Colonic mucosa (tissue), 4 donors: ENCODE results near the gene RAB11FIP5. TPM values are rescaled to one million over a fixed set of nuclear protein-coding genes. Genes with fewer than 3 reads are reported as not detected.

ENCODE experiments used
- DNase-seq: peaks from one replicate; pipeline ENCODE4 v3.0.0-alpha.2; 2020
- H3K27ac ChIP-seq: fragments of 200-600 bp; one replicate; pipeline ENCODE4 v1.8.0; 2021
- H3K27me3 ChIP-seq: fragments of 200-600 bp; one replicate; pipeline ENCODE4 v1.8.0; 2021
- H3K36me3 ChIP-seq: fragments of 200-600 bp; one replicate; pipeline ENCODE4 v1.8.0; 2021
- H3K4me1 ChIP-seq: fragments of 200-600 bp; one replicate; pipeline ENCODE4 v1.8.0; 2021; ENCODE audit warnings: mild to moderate bottlenecking
- H3K4me3 ChIP-seq: fragments of 200-600 bp; one replicate; pipeline ENCODE4 v1.8.0; 2021
- H3K9ac ChIP-seq, 2 donors: one replicate each; pipeline ENCODE4 v1.7.0; 2013; ENCODE audit warnings: control low read depth in 2 of 2, low read depth in 2 of 2, low read length in 2 of 2
- H3K9me3 ChIP-seq: fragments of 200-600 bp; one replicate; pipeline ENCODE4 v1.8.0; 2021
- intact Hi-C: fragments of 100-400 bp; cut with DNase I; formaldehyde crosslinking; loops from one replicate; pipeline ENCODE4 v1.14.1; 2022
- total RNA-seq, 2 donors: library from RNA; stranded (reverse); fragmentation: NEBNext Ultra II Directional in 1 of 2; extraction: Animal tissue kit (Norgen Biotek cat#: 25700) in 1 of 2; gene quantifications; one replicate each; pipeline ENCODE4 v1.2.1, GENCODE V29; 2021
- TF ChIP-seq, protein P1 (sequence below): fragments of 200-600 bp; IDR thresholded peaks from one replicate; pipeline ENCODE4 v1.8.0; 2022; ENCODE audit warnings: antibody characterized with exemption, mild to moderate bottlenecking
- donor health status: healthy.
- donor health status: DM: no; HTN: no; CAD: no.
- donor health status: DM: no; HTN: no; CAD: no.

Gene RAB11FIP5
- total RNA-seq, 2 donors from 2014 or later = 17.8 to 33.7 TPM

DNA sequence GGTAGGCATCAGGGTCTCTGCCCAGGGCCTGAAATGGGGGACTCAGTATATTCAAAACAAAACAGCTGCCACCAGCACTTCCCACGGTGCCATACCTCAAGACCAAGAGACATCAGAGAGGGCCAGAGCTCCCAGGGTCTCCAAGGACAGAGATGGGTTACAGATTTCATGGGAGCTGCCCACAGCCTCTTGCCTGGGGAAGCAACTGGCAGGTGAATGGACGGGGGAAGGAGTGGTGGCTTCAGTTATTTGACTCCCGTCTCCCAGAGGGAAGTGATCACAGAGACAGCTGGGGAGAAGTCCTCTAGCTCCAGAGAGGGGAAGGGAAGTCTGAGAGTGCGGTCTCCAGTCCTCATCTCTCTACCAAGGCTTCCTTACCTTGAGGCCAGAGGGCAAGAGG lies 25.4 kb downstream of the RAB11FIP5 start:
- H3K9ac ChIP-seq = no peak overlapping the region
- H3K4me1 ChIP-seq = no peaks in the 10 kb centered on the region
- no peaks in the 10 kb centered on the region for H3K9me3 ChIP-seq
- TF ChIP-seq, protein P1, sequence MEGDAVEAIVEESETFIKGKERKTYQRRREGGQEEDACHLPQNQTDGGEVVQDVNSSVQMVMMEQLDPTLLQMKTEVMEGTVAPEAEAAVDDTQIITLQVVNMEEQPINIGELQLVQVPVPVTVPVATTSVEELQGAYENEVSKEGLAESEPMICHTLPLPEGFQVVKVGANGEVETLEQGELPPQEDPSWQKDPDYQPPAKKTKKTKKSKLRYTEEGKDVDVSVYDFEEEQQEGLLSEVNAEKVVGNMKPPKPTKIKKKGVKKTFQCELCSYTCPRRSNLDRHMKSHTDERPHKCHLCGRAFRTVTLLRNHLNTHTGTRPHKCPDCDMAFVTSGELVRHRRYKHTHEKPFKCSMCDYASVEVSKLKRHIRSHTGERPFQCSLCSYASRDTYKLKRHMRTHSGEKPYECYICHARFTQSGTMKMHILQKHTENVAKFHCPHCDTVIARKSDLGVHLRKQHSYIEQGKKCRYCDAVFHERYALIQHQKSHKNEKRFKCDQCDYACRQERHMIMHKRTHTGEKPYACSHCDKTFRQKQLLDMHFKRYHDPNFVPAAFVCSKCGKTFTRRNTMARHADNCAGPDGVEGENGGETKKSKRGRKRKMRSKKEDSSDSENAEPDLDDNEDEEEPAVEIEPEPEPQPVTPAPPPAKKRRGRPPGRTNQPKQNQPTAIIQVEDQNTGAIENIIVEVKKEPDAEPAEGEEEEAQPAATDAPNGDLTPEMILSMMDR = no peak
- intact Hi-C loops = no loop called here
- H3K27me3 ChIP-seq = no peaks in the 10 kb centered on the region
- H3K4me3 ChIP-seq = no peak overlapping the region
- DNase-seq = no peak
- H3K36me3 ChIP-seq = no peaks in the 10 kb centered on the region
- H3K27ac ChIP-seq = no peak overlapping the region

DNA sequence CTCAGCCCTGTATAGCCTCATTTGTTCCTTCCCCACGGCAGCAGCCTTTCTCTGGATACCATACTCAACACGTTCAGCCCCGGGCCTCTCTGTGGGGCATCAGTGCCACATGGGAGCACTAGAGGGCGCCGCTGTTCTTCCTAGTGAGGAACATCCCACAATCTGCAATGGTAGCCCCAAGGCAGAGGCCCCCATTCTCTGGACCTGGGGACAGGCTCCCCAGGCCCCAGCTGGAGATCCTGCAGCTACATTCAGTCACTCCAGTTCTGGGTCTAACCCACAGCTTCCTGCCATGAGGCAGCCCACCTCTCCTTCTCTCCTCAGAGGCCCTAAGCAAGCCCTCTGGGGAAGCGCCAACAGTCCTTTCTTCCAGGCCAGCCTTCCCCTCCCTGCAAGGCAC lies 27.1 kb downstream of the RAB11FIP5 start:
- H3K27ac ChIP-seq = no peak overlapping the region
- DNase-seq = peak; percentile 88
- intact Hi-C loops = loop anchor here (2.0 kb wide), 1 partner anchor 73 kb away; no protein-coding TSS in a partner anchor
- no peaks in the 10 kb centered on the region for H3K27me3 ChIP-seq
- TF ChIP-seq, protein P1 = peak; percentile 96
- no peaks in the 10 kb centered on the region for H3K4me1 ChIP-seq
- no peaks in the 10 kb centered on the region for H3K36me3 ChIP-seq
- no peak overlapping the region for H3K9ac ChIP-seq
- no peak overlapping the region for H3K4me3 ChIP-seq
- no peaks in the 10 kb centered on the region for H3K9me3 ChIP-seq

- no peak overlapping the region for H3K27ac ChIP-seq
- H3K4me3 ChIP-seq = no peak overlapping the region
- intact Hi-C loops = loop anchor here (2.0 kb wide), 1 partner anchor 74 kb away; no protein-coding TSS in a partner anchor
- H3K4me1 ChIP-seq = no peaks in the 10 kb centered on the region
- H3K9ac ChIP-seq = no peak overlapping the region
- H3K9me3 ChIP-seq = no peaks in the 10 kb centered on the region
- no peak for DNase-seq
- no peaks in the 10 kb centered on the region for H3K36me3 ChIP-seq
- H3K27me3 ChIP-seq = no peaks in the 10 kb centered on the region
- TF ChIP-seq, protein P1 = no peak
Measured at GRCh38 chr2:73084971-73085370, 27.8 kb downstream of the RAB11FIP5 start.

DNA sequence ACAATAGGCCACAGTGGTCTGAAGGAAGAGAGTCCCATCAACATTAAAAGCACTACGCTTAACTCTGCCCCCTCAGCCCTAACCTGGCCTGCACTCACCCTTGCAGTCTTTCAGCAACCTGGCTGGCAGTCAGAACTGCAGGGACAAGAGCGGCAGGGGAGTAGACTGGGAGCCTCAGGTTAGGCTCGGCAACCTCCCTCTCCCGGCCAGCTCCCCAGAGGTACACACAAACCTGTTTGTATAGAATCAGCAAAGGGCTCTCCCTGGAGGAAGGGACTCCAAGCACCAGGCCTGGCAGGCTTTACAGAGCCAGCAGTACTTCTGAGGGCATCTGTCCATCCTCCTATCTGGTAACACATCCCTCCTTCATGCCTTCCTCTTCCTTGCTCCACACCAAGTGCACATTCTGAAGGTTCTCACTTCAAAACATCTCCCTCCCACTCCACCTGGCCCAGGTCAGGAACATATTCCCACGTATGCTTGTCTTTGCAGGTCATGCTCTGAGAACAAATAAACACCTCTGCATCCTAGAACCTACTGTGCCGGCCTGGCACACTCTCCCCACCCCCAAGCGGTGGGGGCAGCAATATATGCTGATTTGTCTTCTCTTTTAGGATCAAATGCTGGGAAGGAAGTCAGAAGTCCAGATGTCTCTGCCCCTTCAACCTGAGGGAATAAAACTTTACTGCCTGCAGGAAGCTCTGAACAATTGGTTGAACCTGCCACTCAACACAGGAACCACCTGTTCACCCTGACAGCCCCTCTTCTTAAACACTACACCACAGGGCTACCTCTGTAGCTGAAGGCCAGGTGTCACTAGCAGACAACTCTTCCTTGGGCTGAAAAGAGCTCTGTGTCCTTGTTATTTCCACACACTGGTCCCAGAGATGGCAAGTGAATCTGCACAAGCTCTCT lies 28.6 kb downstream of the RAB11FIP5 start:
- H3K27me3 ChIP-seq = no peaks in the 10 kb centered on the region
- TF ChIP-seq, protein P1 = no peak
- H3K36me3 ChIP-seq = no peaks in the 10 kb centered on the region
- no peaks in the 10 kb centered on the region for H3K9me3 ChIP-seq
- H3K9ac ChIP-seq = no peak overlapping the region
- no peak overlapping the region for H3K27ac ChIP-seq
- H3K4me1 ChIP-seq = no peaks in the 10 kb centered on the region
- DNase-seq = no peak
- H3K4me3 ChIP-seq = no peak overlapping the region
- intact Hi-C loops = loop anchor here (2.0 kb wide), 1 partner anchor 75 kb away; no protein-coding TSS in a partner anchor

GRCh38 chr2:73082523-73083410 lies 30.0 kb downstream of the RAB11FIP5 start:
- H3K9ac ChIP-seq = no peak overlapping the region
- H3K9me3 ChIP-seq = no peaks in the 10 kb centered on the region
- TF ChIP-seq, protein P1 = no peak
- intact Hi-C loops = no loop called here
- H3K27me3 ChIP-seq = no peaks in the 10 kb centered on the region
- no peak overlapping the region for H3K4me3 ChIP-seq
- H3K36me3 ChIP-seq = no peaks in the 10 kb centered on the region
- no peak for DNase-seq
- H3K27ac ChIP-seq = no peak overlapping the region
- H3K4me1 ChIP-seq = no peaks in the 10 kb centered on the region
